H1 (cell line): Measurements from ENCODE around the gene IQCC. TPM values are rescaled to one million over a fixed set of nuclear protein-coding genes. Genes with fewer than 3 reads are reported as not detected.

Experiments used
- CTCF ChIA-PET: fragments of 300-600 bp; sonication (Branson Sonifier 250); formaldehyde crosslinking; loops from one replicate; lab custom pipeline; 2021; ENCODE audit not compliant: partially characterized antibody; lab: Charles Lee
- POLR2A ChIA-PET: fragments of 300-600 bp; sonication (Branson Sonifier 250); formaldehyde crosslinking; loops from one replicate; lab custom pipeline; 2021; ENCODE audit warnings: inconsistent platforms; ENCODE audit not compliant: partially characterized antibody; lab: Charles Lee
- DNase-seq, 2 experiments: peaks; one replicate each; pipeline versions ENCODE4 v3.0.0 to v3.0.0-alpha.2; 2010 to 2022; ENCODE audit warnings: low spot score in 2 of 2, low read depth in 1 of 2, mixed read lengths in 1 of 2
- FAIRE-seq: peaks from 2 replicates; lab custom pipeline; 2011; peaks lifted over from hg19 to GRCh38; lab: Jason Lieb, UNC
- H2AFZ ChIP-seq: 2 replicates; pipeline ENCODE4 v1.8.1; 2012; ENCODE audit warnings: low read length, inconsistent platforms
- H2AK5ac ChIP-seq: 2 replicates; pipeline ENCODE4 v1.6.1; 2013; ENCODE audit warnings: low read depth, low read length
- H2BK120ac ChIP-seq: replicated peaks from 2 replicates; pipeline ENCODE3; 2013; ENCODE audit warnings: low read depth, low read length, inconsistent platforms
- H2BK12ac ChIP-seq: 2 replicates; pipeline ENCODE4 v1.6.1; 2013; ENCODE audit warnings: low read depth, low read length
- H2BK15ac ChIP-seq: 2 replicates; pipeline ENCODE4 v1.6.1; 2013; ENCODE audit warnings: low read length
- H2BK20ac ChIP-seq: 2 replicates; pipeline ENCODE4 v1.6.1; 2013; ENCODE audit warnings: low read length
- H2BK5ac ChIP-seq: 2 replicates; pipeline ENCODE4 v1.6.1; 2013; ENCODE audit warnings: low read depth, low read length
- H3K14ac ChIP-seq: 2 replicates; pipeline ENCODE4 v1.6.1; 2013; ENCODE audit warnings: inconsistent platforms; ENCODE audit not compliant: insufficient read length
- H3K18ac ChIP-seq: 2 replicates; pipeline ENCODE4 v1.6.1; 2013; ENCODE audit warnings: low read length; ENCODE audit errors: extremely low read depth
- H3K23ac ChIP-seq: 2 replicates; pipeline ENCODE4 v1.6.1; 2013; ENCODE audit warnings: inconsistent platforms; ENCODE audit not compliant: insufficient read length
- H3K23me2 ChIP-seq: 2 replicates; pipeline ENCODE4 v1.6.1; 2013; ENCODE audit warnings: low read depth, low read length
- H3K27ac ChIP-seq: 2 replicates; pipeline ENCODE4 v1.6.1; 2011; ENCODE audit warnings: low read depth, low read length, inconsistent platforms
- H3K27me3 ChIP-seq, 4 experiments: replicated peaks in 1 of 4; 1 replicate in 1 of 4; 2 replicates in 3 of 4; pipeline versions ENCODE4 v1.6.1 to v1.8.1; 2011 to 2013; ENCODE audit warnings: low read length in 3 of 4, mild to moderate bottlenecking in 3 of 4, inconsistent platforms in 2 of 4, mixed read lengths in 2 of 4, moderate library complexity in 1 of 4; ENCODE audit not compliant: control insufficient read depth in 3 of 4, insufficient read depth in 3 of 4; ENCODE audit errors: extremely low read depth in 1 of 4
- H3K36me3 ChIP-seq, 4 experiments: 2 replicates each; pipeline versions ENCODE4 v1.6.1 to v1.8.1; 2011 to 2013; ENCODE audit warnings: mild to moderate bottlenecking in 4 of 4, low read length in 3 of 4, moderate library complexity in 2 of 4, control low read depth in 1 of 4, inconsistent platforms in 1 of 4; ENCODE audit not compliant: insufficient read depth in 4 of 4, control insufficient read depth in 2 of 4
- H3K4ac ChIP-seq: replicated peaks from 2 replicates; pipeline ENCODE3; 2013; ENCODE audit warnings: low read length, low read depth, mixed read lengths, inconsistent platforms; ENCODE audit not compliant: insufficient read length
- H3K4me1 ChIP-seq, 4 experiments: replicated peaks in 1 of 4; 1 replicate in 1 of 4; 2 replicates in 3 of 4; pipeline versions ENCODE4 v1.6.1 to v1.8.1; 2011 to 2013; ENCODE audit warnings: low read length in 3 of 4, inconsistent platforms in 2 of 4, mixed read lengths in 1 of 4; ENCODE audit not compliant: insufficient read depth in 4 of 4, control insufficient read depth in 3 of 4
- H3K4me2 ChIP-seq, 2 experiments: 2 replicates each; pipeline versions ENCODE4 v1.6.1 to v1.8.1; 2011 to 2013; ENCODE audit warnings: low read depth in 2 of 2, low read length in 2 of 2, control low read depth in 1 of 2, inconsistent platforms in 1 of 2, mild to moderate bottlenecking in 1 of 2; ENCODE audit not compliant: insufficient read depth in 1 of 2
- H3K4me3 ChIP-seq, 4 experiments: fragments of 200-600, 300-600 bp in 1 of 4; sonication (generic), shearing (Covaris generic), sonication (Bioruptor Twin) in 1 of 4; 2 replicates each; pipeline versions ENCODE4 v1.5.1 to v1.8.1; 2011 to 2016; ENCODE audit warnings: low read length in 4 of 4, low read depth in 3 of 4, control low read depth in 2 of 4, inconsistent platforms in 2 of 4, mild to moderate bottlenecking in 2 of 4, mixed read lengths in 1 of 4, moderate library complexity in 1 of 4; ENCODE audit not compliant: insufficient read depth in 2 of 4; ENCODE audit errors: extremely low read depth in 1 of 4
- H3K56ac ChIP-seq: replicated peaks from 2 replicates; pipeline ENCODE3; 2013; ENCODE audit warnings: low read depth, mild to moderate bottlenecking, mixed read lengths, low read length, inconsistent platforms; ENCODE audit not compliant: insufficient read length
- H3K79me1 ChIP-seq: 2 replicates; pipeline ENCODE4 v1.6.1; 2013; ENCODE audit warnings: low read depth, low read length, control low read depth
- H3K79me2 ChIP-seq, 2 experiments: 2 replicates each; pipeline versions ENCODE4 v1.6.1 to v1.8.1; 2012 to 2013; ENCODE audit warnings: low read length in 2 of 2, mild to moderate bottlenecking in 2 of 2, inconsistent platforms in 1 of 2; ENCODE audit not compliant: insufficient read depth in 2 of 2, control insufficient read depth in 1 of 2
- H3K9ac ChIP-seq, 4 experiments: replicated peaks in 1 of 4; 1 replicate in 1 of 4; 2 replicates in 3 of 4; pipeline versions ENCODE4 v1.6.1 to v1.8.1; 2011 to 2013; ENCODE audit warnings: low read depth in 3 of 4, low read length in 3 of 4, control low read depth in 2 of 4, mild to moderate bottlenecking in 2 of 4, moderate library complexity in 2 of 4, inconsistent platforms in 1 of 4; ENCODE audit errors: extremely low read depth in 1 of 4
- H3K9me3 ChIP-seq, 2 experiments: 2 replicates each; pipeline versions ENCODE4 v1.6.1 to v1.8.1; 2012 to 2013; ENCODE audit warnings: mild to moderate bottlenecking in 2 of 2, moderate library complexity in 2 of 2, control low read depth in 1 of 2, inconsistent platforms in 1 of 2, low read depth in 1 of 2, low read length in 1 of 2, mixed read lengths in 1 of 2; ENCODE audit not compliant: insufficient read depth in 2 of 2
- H4K20me1 ChIP-seq, 2 experiments: replicated peaks in 1 of 2; 2 replicates each; pipeline versions ENCODE3 to v1.8.1; 2011 to 2013; ENCODE audit warnings: inconsistent platforms in 2 of 2, low read length in 2 of 2, mild to moderate bottlenecking in 1 of 2; ENCODE audit not compliant: insufficient read depth in 2 of 2, control insufficient read depth in 1 of 2
- H4K5ac ChIP-seq: 2 replicates; pipeline ENCODE4 v1.6.1; 2013; ENCODE audit warnings: low read length, low read depth, mixed read lengths, inconsistent platforms; ENCODE audit not compliant: insufficient read length
- H4K8ac ChIP-seq: 2 replicates; pipeline ENCODE4 v1.8.0; 2013; ENCODE audit warnings: mild to moderate bottlenecking, moderate library complexity, low read length, inconsistent platforms; ENCODE audit not compliant: insufficient read depth; ENCODE audit errors: extremely low read depth
- H4K91ac ChIP-seq: replicated peaks from 2 replicates; pipeline ENCODE3; 2013; ENCODE audit warnings: low read length, mixed read lengths, inconsistent platforms; ENCODE audit not compliant: insufficient read length
- POLR2A ChIP-seq, 2 experiments: IDR thresholded peaks; 1 replicate in 1 of 2; 2 replicates in 1 of 2; pipeline ENCODE4 v1.6.1; 2011; ENCODE audit warnings: low read depth in 2 of 2, low read length in 2 of 2, mild to moderate bottlenecking in 2 of 2; ENCODE audit errors: control extremely low read depth in 1 of 2
- POLR2AphosphoS5 ChIP-seq: IDR thresholded peaks from 2 replicates; pipeline ENCODE4 v1.6.1; 2011; ENCODE audit warnings: low read depth, low read length
- WGBS, 2 experiments: shearing (Covaris generic) in 1 of 2; methylation state at CpG; one replicate each; pipeline versions ENCODE4 v1.1.6 to v1.1.7; 2013 to 2015; ENCODE audit warnings: low lambda C conversion rate in 2 of 2, mixed read lengths in 2 of 2, inconsistent platforms in 1 of 2, low coverage in 1 of 2, missing lambda C conversion rate in 1 of 2; ENCODE audit not compliant: insufficient replicate concordance in 2 of 2, insufficient coverage in 1 of 2, insufficient read length in 1 of 2; ENCODE audit errors: extremely low coverage in 1 of 2, missing lambda C conversion rate in 1 of 2; 5-methylcytosine and 5-hydroxymethylcytosine counted together
- polyA plus RNA-seq, 7 experiments: library from polyadenylated mRNA; depleted of rRNA in 3 of 7; stranded (reverse) in 5 of 7; unstranded in 2 of 7; fragments of >200 nt in 5 of 7; fragments of 200-250 nt in 2 of 7; gene quantifications; 1 replicate in 5 of 7; 2 replicates in 1 of 7; 4 replicates in 1 of 7; pipeline versions ENCODE4 v1.2.1 to v1.2.3, GENCODE V29; 2011 to 2013; ENCODE audit warnings: missing spikeins in 2 of 7, mixed read lengths in 2 of 7
- total RNA-seq: library from RNA; stranded (reverse); fragmentation: NEBNext Ultra II Directional; extraction: Animal tissue kit (Norgen Biotek cat#: 25700); gene quantifications from 2 replicates; pipeline ENCODE4 v1.2.1, GENCODE V29; 2021

IQCC gene
- total and polyA plus RNA-seq, 2 of the 8 experiments (the other 6 are each of a cell fraction or from before 2014, with no cell fraction given), result 2.5 to 4.2 TPM

DNA sequence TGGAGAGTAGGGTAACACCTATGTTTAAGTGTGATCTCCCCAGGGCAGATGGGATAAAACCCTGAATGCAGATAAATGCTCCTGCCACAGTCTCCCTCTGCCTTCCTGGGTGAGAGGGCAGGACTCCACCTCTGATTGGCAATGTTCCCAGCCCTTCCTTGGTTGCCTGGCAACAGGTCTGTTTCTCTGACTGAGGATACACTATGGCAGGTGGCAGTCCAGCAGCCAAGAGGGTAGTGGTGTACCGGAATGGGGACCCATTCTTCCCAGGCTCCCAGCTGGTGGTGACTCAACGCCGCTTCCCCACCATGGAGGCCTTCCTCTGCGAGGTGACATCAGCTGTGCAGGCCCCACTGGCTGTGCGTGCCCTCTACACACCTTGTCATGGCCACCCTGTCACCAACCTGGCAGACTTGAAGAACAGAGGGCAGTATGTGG is 3.4 kb downstream of the IQCC start, which contains the start of gene DCDC2B:
Gene DCDC2B (plus strand): TSS at position 199 of the 438 bp plus-strand sequence. CDS start 5 bp downstream, at position 204.
- no peak within 1 kb of the TSS for H3K4me2 ChIP-seq
- no peaks in the 10 kb centered on the region; a peak in 1 of 8 replicates for H3K36me3 ChIP-seq
- H2BK5ac ChIP-seq, result no peak within 1 kb of the TSS
- H4K8ac ChIP-seq, result no peak within 1 kb of the TSS; the same call in 1 of the 2 replicates
- H3K56ac ChIP-seq, result no peak within 1 kb of the TSS
- H3K27me3 ChIP-seq, result peaks cover 0 to 4% (median 2%) of the 10 kb centered on the region in 4 experiments; a peak in 3 of 7 replicates
- no peak within 1 kb of the TSS for H4K91ac ChIP-seq
- peaks cover 0 to 2% of the 10 kb centered on the region in 2 experiments for H4K20me1 ChIP-seq
- 81% methylated on average over 5 of the region's 5 CpGs; no CpG with 5 or more reads in 1 of the 2 experiments for WGBS, 2 experiments
- no peak for TF ChIP-seq POLR2A (IDR thresholded peaks at IDR 0.05; ENCODE audit: control extremely low read depth in 1 of 2, low read depth in 2 of 2, low read length in 2 of 2)
- 0 out of 2 replicates have a peak, but pooled peaks have one; percentile 3 for TF ChIP-seq POLR2AphosphoS5
- DNase-seq (no peak), FAIRE-seq (no peak)
- no peak within 1 kb of the TSS for H2BK120ac ChIP-seq
- H3K23me2 ChIP-seq, result peaks cover 8% of the 10 kb centered on the region; the same call in 1 of the 2 replicates
- H3K79me2 ChIP-seq, result no peaks in the 10 kb centered on the region
- no peak within 1 kb of the TSS for H3K4ac ChIP-seq
- ChIA-PET CTCF (interaction anchor here (1.0 to 1.9 kb wide), 4 partner anchors 12 to 136 kb away, joined by 3 to 7 read pairs (median 4); partner anchors contain the start of gene TMEM39B), POLR2A (interaction anchor here (1.2 to 8.9 kb wide), 4 partner anchors 11 to 124 kb away, joined by 3 to 91 read pairs (median 10); partner anchors contain the start of genes CCDC28B, EIF3I and TMEM234)
- H4K5ac ChIP-seq, result no peak within 1 kb of the TSS
- no peaks in the 10 kb centered on the region for H3K9me3 ChIP-seq
- H3K9ac ChIP-seq, result no peak within 1 kb of the TSS
- no peak within 1 kb of the TSS for H2BK20ac ChIP-seq
- H2AFZ ChIP-seq, result no peak within 1 kb of the TSS
- peaks cover 2% of the 10 kb centered on the region; the same call in 1 of the 2 replicates for H3K79me1 ChIP-seq
- peaks cover 0 to 10% (median 2%) of the 10 kb centered on the region in 4 experiments; a peak in 2 of 7 replicates for H3K4me1 ChIP-seq
- H3K27ac ChIP-seq, result no peak within 1 kb of the TSS
- H3K23ac ChIP-seq, result no peak within 1 kb of the TSS
- no peak within 1 kb of the TSS for H3K14ac ChIP-seq
- no peak within 1 kb of the TSS for H2AK5ac ChIP-seq
- no peak within 1 kb of the TSS for H3K18ac ChIP-seq
- H2BK15ac ChIP-seq, result no peak within 1 kb of the TSS
- no peak within 1 kb of the TSS for H3K4me3 ChIP-seq
- no peak within 1 kb of the TSS for H2BK12ac ChIP-seq
